ENCODE data around the gene CBX2.
A peak's percentile ranks its signal among the peaks of the same experiment; 100 is the strongest.

Gene CBX2

GRCh38 chr17:79812353-79813258 is 34.7 kb downstream of the CBX2 start:
- H3K9me2 ChIP-seq (replicated peaks; ENCODE audit: insufficient read depth, low read length), result no peaks in the 10 kb centered on the region
- H2AFZ ChIP-seq (ENCODE audit: low read depth, low read length, severe bottlenecking), result peak overlapping the region; percentile 36
- no peaks in the 10 kb centered on the region for H3K9me3 ChIP-seq (ENCODE audit: insufficient read depth, low read length)
- H4K20me1 ChIP-seq (ENCODE audit: low read depth, low read length), result no peaks in the 10 kb centered on the region
- TF ChIP-seq CTCF (IDR thresholded peaks at IDR 0.05; ENCODE audit: insufficient read depth, low read length, poor library complexity, severe bottlenecking) (no peak), EZH2phosphoT487 (conservative IDR thresholded peaks at IDR 0.05; ENCODE audit: low read length) (no peak)
- H3K36me3 ChIP-seq (ENCODE audit: low read length), result no peaks in the 10 kb centered on the region
- H3K79me2 ChIP-seq (ENCODE audit: insufficient read depth, low read length), result no peaks in the 10 kb centered on the region
- peak overlapping the region; percentile 52 for H3K4me2 ChIP-seq (ENCODE audit: low read depth, low read length, poor library complexity, severe bottlenecking)
- no peaks in the 10 kb centered on the region for H3K27me3 ChIP-seq (ENCODE audit: low read length)
- H3F3A ChIP-seq (ENCODE audit: insufficient read depth), result no peaks in the 10 kb centered on the region
- H3K9ac ChIP-seq (ENCODE audit: low read length), result peak overlapping the region; percentile 28; the same call in 1 of the 2 replicates
- H3K4me3 ChIP-seq (ENCODE audit: insufficient read depth, low read length, poor library complexity, severe bottlenecking), result no peak overlapping the region
- no peak overlapping the region for H3K27ac ChIP-seq (ENCODE audit: low read depth, low read length)

GRCh38 chr17:79813297-79814126 is 35.6 kb downstream of the CBX2 start:
- no peaks in the 10 kb centered on the region for H4K20me1 ChIP-seq (ENCODE audit: low read depth, low read length)
- no peaks in the 10 kb centered on the region for H3K79me2 ChIP-seq (ENCODE audit: insufficient read depth, low read length)
- TF ChIP-seq EZH2phosphoT487 (conservative IDR thresholded peaks at IDR 0.05; ENCODE audit: low read length) (no peak), CTCF (IDR thresholded peaks at IDR 0.05; ENCODE audit: insufficient read depth, low read length, poor library complexity, severe bottlenecking) (no peak)
- no peak overlapping the region for H3K27ac ChIP-seq (ENCODE audit: low read depth, low read length)
- no peak overlapping the region for H2AFZ ChIP-seq (ENCODE audit: low read depth, low read length, severe bottlenecking)
- H3F3A ChIP-seq (ENCODE audit: insufficient read depth), result no peaks in the 10 kb centered on the region
- H3K9me2 ChIP-seq (replicated peaks; ENCODE audit: insufficient read depth, low read length), result no peaks in the 10 kb centered on the region
- no peaks in the 10 kb centered on the region for H3K27me3 ChIP-seq (ENCODE audit: low read length)
- H3K9me3 ChIP-seq (ENCODE audit: insufficient read depth, low read length), result no peaks in the 10 kb centered on the region
- H3K36me3 ChIP-seq (ENCODE audit: low read length), result no peaks in the 10 kb centered on the region
- H3K4me3 ChIP-seq (ENCODE audit: insufficient read depth, low read length, poor library complexity, severe bottlenecking), result no peak overlapping the region
- H3K4me2 ChIP-seq (ENCODE audit: low read depth, low read length, poor library complexity, severe bottlenecking), result peak overlapping the region; percentile 29
- peak overlapping the region; percentile 28; the same call in 1 of the 2 replicates for H3K9ac ChIP-seq (ENCODE audit: low read length)

GRCh38 chr17:79814127-79814973 is 36.4 kb downstream of the CBX2 start:
- H3K36me3 ChIP-seq (ENCODE audit: low read length), result no peaks in the 10 kb centered on the region
- H3K4me2 ChIP-seq (ENCODE audit: low read depth, low read length, poor library complexity, severe bottlenecking), result no peak overlapping the region
- TF ChIP-seq CTCF (IDR thresholded peaks at IDR 0.05; ENCODE audit: insufficient read depth, low read length, poor library complexity, severe bottlenecking) (no peak), EZH2phosphoT487 (conservative IDR thresholded peaks at IDR 0.05; ENCODE audit: low read length) (no peak)
- no peak overlapping the region for H3K4me3 ChIP-seq (ENCODE audit: insufficient read depth, low read length, poor library complexity, severe bottlenecking)
- H3F3A ChIP-seq (ENCODE audit: insufficient read depth), result no peaks in the 10 kb centered on the region
- no peaks in the 10 kb centered on the region for H3K9me2 ChIP-seq (replicated peaks; ENCODE audit: insufficient read depth, low read length)
- no peaks in the 10 kb centered on the region for H3K79me2 ChIP-seq (ENCODE audit: insufficient read depth, low read length)
- no peaks in the 10 kb centered on the region for H3K9me3 ChIP-seq (ENCODE audit: insufficient read depth, low read length)
- no peak overlapping the region for H3K27ac ChIP-seq (ENCODE audit: low read depth, low read length)
- H3K27me3 ChIP-seq (ENCODE audit: low read length), result no peaks in the 10 kb centered on the region
- no peak overlapping the region for H2AFZ ChIP-seq (ENCODE audit: low read depth, low read length, severe bottlenecking)
- H3K9ac ChIP-seq (ENCODE audit: low read length), result no peak overlapping the region
- no peaks in the 10 kb centered on the region for H4K20me1 ChIP-seq (ENCODE audit: low read depth, low read length)

Data from SU-DHL-6 (cell line).